Peyer's patch (tissue), 4 donors: ENCODE results near the gene DQX1.

Source experiments
- POLR2A ChIP-seq, 2 donors: fragments of 450-650 bp; IDR thresholded peaks; one replicate each; pipeline ENCODE4 v1.5.1; 2017; ENCODE audit warnings: antibody characterized with exemption in 2 of 2, mild to moderate bottlenecking in 2 of 2, moderate library complexity in 2 of 2
- TF ChIP-seq, protein P1 (sequence below), 6 experiments: fragments of 450-650 bp in 4 of 6; fragments of 200-600 bp in 2 of 6; sonication (generic) in 1 of 6; IDR thresholded peaks; one replicate each; pipeline ENCODE4 v1.5.1; 2017 to 2019; ENCODE audit warnings: antibody characterized with exemption in 6 of 6, mild to moderate bottlenecking in 3 of 6, moderate library complexity in 1 of 6

DNA sequence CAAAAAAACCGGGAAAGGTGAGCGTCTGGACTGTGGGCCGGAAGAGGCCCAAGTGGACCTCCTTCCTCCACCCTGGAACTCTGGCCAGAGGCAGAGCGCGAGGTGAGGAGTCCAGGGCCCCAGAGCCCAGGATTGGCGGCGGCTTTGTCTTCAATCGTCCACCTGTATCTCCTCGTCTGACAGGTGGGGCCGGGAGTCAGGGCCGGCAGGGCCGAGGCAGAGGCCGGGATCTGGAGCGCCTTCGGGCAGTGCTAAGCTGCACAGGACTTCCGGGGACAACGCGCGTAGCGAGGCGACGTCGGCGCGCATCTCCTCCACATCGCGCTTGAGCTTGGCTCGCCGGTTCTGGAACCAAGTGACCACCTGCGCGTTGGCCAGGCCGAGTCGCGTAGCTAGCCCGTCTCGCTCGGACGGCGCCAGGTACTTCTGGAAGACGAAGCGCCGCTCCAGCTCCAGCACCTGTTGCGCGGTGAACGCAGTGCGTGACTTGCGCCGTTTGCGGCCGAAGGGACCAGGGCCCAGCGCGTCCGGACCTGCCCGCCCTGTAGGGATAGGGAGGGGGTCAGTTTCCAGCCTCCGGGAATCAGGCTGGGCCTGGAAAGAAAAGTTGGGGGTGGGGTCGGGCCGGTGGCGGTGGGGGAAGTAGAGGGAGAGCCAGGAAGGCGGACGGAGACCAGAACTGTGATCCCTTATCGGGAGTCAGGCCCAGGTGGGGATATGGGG lies 28.1 kb downstream of the DQX1 start:
- TF ChIP-seq POLR2A (IDR thresholded peaks at IDR 0.05): no peak
- TF ChIP-seq, protein P1, sequence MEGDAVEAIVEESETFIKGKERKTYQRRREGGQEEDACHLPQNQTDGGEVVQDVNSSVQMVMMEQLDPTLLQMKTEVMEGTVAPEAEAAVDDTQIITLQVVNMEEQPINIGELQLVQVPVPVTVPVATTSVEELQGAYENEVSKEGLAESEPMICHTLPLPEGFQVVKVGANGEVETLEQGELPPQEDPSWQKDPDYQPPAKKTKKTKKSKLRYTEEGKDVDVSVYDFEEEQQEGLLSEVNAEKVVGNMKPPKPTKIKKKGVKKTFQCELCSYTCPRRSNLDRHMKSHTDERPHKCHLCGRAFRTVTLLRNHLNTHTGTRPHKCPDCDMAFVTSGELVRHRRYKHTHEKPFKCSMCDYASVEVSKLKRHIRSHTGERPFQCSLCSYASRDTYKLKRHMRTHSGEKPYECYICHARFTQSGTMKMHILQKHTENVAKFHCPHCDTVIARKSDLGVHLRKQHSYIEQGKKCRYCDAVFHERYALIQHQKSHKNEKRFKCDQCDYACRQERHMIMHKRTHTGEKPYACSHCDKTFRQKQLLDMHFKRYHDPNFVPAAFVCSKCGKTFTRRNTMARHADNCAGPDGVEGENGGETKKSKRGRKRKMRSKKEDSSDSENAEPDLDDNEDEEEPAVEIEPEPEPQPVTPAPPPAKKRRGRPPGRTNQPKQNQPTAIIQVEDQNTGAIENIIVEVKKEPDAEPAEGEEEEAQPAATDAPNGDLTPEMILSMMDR (IDR thresholded peaks at IDR 0.05): no peak
